ENCODE measurements around the gene PRSS36. TPM values are rescaled to one million over a fixed set of nuclear protein-coding genes. Genes with fewer than 3 reads are reported as not detected.

PRSS36 gene
- total and polyA plus RNA-seq, 4 donors, result 0.09 to 2.1 (median 0.62) TPM

GRCh38 chr16:31113121-31114120 lies 36.4 kb downstream of the PRSS36 start (continued):
- TF ChIP-seq REST (IDR thresholded peaks at IDR 0.05), result no peak

GRCh38 chr16:31112711-31113110 lies 37.2 kb downstream of the PRSS36 start:
- Histone ChIP-seq H3K4me1 (ENCODE audit: control insufficient read depth in 4 of 4, insufficient read depth in 4 of 4, low read length in 3 of 4) (peaks cover 27 to 61% (median 47%) of the 10 kb centered on the region in 4 donors), H3K4me3 (ENCODE audit: low read depth in 1 of 3, low read length in 3 of 3) (no peak overlapping the region), H3K27ac (ENCODE audit: low read depth in 1 of 2, low read length in 2 of 2) (peak overlapping the region; percentile 67 to 84), H3K27me3 (ENCODE audit: control insufficient read depth in 4 of 4, insufficient read depth in 4 of 4, low read length in 3 of 4) (no peaks in the 10 kb centered on the region), H3K9ac (ENCODE audit: low read depth in 1 of 2, low read length in 2 of 2) (peak overlapping the region in 1 of 2 donors; percentile 45), H3K9me3 (ENCODE audit: control insufficient read depth in 4 of 4, low read length in 3 of 4) (no peaks in the 10 kb centered on the region), H3K36me3 (ENCODE audit: control insufficient read depth in 4 of 4, insufficient read depth in 3 of 4, low read depth in 1 of 4, low read length in 3 of 4) (peaks cover 0 to 10% (median 6%) of the 10 kb centered on the region in 4 donors)
- TF ChIP-seq GABPA (IDR thresholded peaks at IDR 0.05 in 1 of 2, conservative IDR thresholded peaks at IDR 0.05 in 1 of 2) (no peak), HNF4G (IDR thresholded peaks at IDR 0.05) (no peak), RXRA (IDR thresholded peaks at IDR 0.05) (peak; percentile 11 to 28), TAF1 (conservative IDR thresholded peaks at IDR 0.05) (no peak), NR2F2 (IDR thresholded peaks at IDR 0.05) (peak; percentile 32), ATF3 (IDR thresholded peaks at IDR 0.05) (no peak), SP1 (IDR thresholded peaks at IDR 0.05) (no peak), REST (IDR thresholded peaks at IDR 0.05) (no peak), YY1 (IDR thresholded peaks at IDR 0.05) (no peak), FOXA1 (IDR thresholded peaks at IDR 0.05) (no peak), CTCF (IDR thresholded peaks at IDR 0.05; ENCODE audit: low read depth, low read length, missing input control) (no peak), JUND (IDR thresholded peaks at IDR 0.05) (no peak), RAD21 (IDR thresholded peaks at IDR 0.05) (no peak), MAX (IDR thresholded peaks at IDR 0.05) (no peak), EGR1 (IDR thresholded peaks at IDR 0.05; ENCODE audit: low read depth in 2 of 2) (no peak), HNF4A (conservative IDR thresholded peaks at IDR 0.05) (peak in 1 of 2 donors; percentile 4), ZBTB33 (IDR thresholded peaks at IDR 0.05) (no peak), FOXA2 (IDR thresholded peaks at IDR 0.05) (no peak)
- no peak for DNase-seq (ENCODE audit: low spot score)
- 46% methylated on average over 2 of the region's 2 CpGs for WGBS

Data from liver (tissue), 9 donors.